Kidney (tissue), 14 donors: Measurements from ENCODE around the gene SPAAR. TPM values are rescaled to one million over a fixed set of nuclear protein-coding genes. Genes with fewer than 3 reads are reported as not detected.

Source experiments
- DNase-seq, 5 donors: peaks; one replicate each; pipeline ENCODE4 v3.0.0-alpha.2; 2013 to 2020
- FAIRE-seq: peaks from 2 replicates; lab custom pipeline; 2012; peaks lifted over from hg19 to GRCh38; lab: Jason Lieb, UNC
- H3K27ac ChIP-seq, 2 donors: one replicate each; pipeline ENCODE4 v1.7.0; 2013; ENCODE audit warnings: low read depth in 2 of 2, low read length in 2 of 2, inconsistent platforms in 1 of 2
- H3K27me3 ChIP-seq: one replicate; pipeline ENCODE4 v1.7.1; 2013; ENCODE audit warnings: low read length, inconsistent platforms; ENCODE audit not compliant: control insufficient read depth, insufficient read depth
- H3K36me3 ChIP-seq, 3 donors: one replicate each; pipeline versions ENCODE4 v1.7.0 to v1.7.1; 2013; ENCODE audit warnings: low read length in 3 of 3, control low read depth in 1 of 3, inconsistent platforms in 1 of 3; ENCODE audit not compliant: insufficient read depth in 3 of 3, control insufficient read depth in 2 of 3
- H3K4me1 ChIP-seq, 3 donors: one replicate each; pipeline versions ENCODE4 v1.7.0 to v1.7.1; 2013; ENCODE audit warnings: low read length in 3 of 3, inconsistent platforms in 1 of 3, low read depth in 1 of 3; ENCODE audit not compliant: control insufficient read depth in 2 of 3, insufficient read depth in 2 of 3
- H3K4me3 ChIP-seq, 3 donors: one replicate each; pipeline versions ENCODE4 v1.7.0 to v1.8.1; 2013; ENCODE audit warnings: low read length in 3 of 3, control low read depth in 1 of 3, inconsistent platforms in 1 of 3
- H3K9ac ChIP-seq, 3 donors: one replicate each; pipeline versions ENCODE4 v1.7.0 to v1.7.1; 2013; ENCODE audit warnings: low read length in 3 of 3, control low read depth in 1 of 3, inconsistent platforms in 1 of 3
- H3K9me3 ChIP-seq, 3 donors: one replicate each; pipeline versions ENCODE4 v1.7.0 to v1.7.1; 2013; ENCODE audit warnings: low read length in 3 of 3, control low read depth in 1 of 3, inconsistent platforms in 1 of 3; ENCODE audit not compliant: control insufficient read depth in 2 of 3, insufficient read depth in 1 of 3
- CTCF ChIP-seq: IDR thresholded peaks from 3 replicates; pipeline ENCODE4 v1.5.1; 2012; ENCODE audit warnings: mild to moderate bottlenecking, moderate library complexity, borderline replicate concordance; ENCODE audit not compliant: insufficient read depth; ENCODE audit errors: extremely low read depth
- intact Hi-C: fragments of 100-400 bp; cut with DNase I; formaldehyde crosslinking; loops from one replicate; pipeline ENCODE4 v1.11.1; 2022
- polyA plus RNA-seq: library from polyadenylated mRNA; stranded (reverse); fragments of 350-450 nt; fragmentation: Illumina TruSeq; extraction: RNeasy Lipid Tissue Mini Kit (QIAGEN cat#74804); gene quantifications from one replicate; pipeline ENCODE4 v1.2.3, GENCODE V29; 2014; ENCODE audit warnings: low read depth, low replicate concordance; ENCODE audit not compliant: insufficient read depth
- total RNA-seq: library from RNA; stranded (reverse); fragmentation: NEBNext Ultra II Directional; extraction: Animal tissue kit (Norgen Biotek cat#: 25700); gene quantifications from one replicate; pipeline ENCODE4 v1.2.1, GENCODE V29; 2021
- donor health status: control.
- donor health status: control.
- donor health status: control.
- donor health status: control.
- donor health status: control.
- donor health status: DM: yes; HTN: yes; CAD: no.
- donor health status: Normal renal cell carcinoma (clear cell type).

SPAAR gene
- total and polyA plus RNA-seq, 2 donors from 2014 or later: 3.2 to 5.3 TPM

DNA sequence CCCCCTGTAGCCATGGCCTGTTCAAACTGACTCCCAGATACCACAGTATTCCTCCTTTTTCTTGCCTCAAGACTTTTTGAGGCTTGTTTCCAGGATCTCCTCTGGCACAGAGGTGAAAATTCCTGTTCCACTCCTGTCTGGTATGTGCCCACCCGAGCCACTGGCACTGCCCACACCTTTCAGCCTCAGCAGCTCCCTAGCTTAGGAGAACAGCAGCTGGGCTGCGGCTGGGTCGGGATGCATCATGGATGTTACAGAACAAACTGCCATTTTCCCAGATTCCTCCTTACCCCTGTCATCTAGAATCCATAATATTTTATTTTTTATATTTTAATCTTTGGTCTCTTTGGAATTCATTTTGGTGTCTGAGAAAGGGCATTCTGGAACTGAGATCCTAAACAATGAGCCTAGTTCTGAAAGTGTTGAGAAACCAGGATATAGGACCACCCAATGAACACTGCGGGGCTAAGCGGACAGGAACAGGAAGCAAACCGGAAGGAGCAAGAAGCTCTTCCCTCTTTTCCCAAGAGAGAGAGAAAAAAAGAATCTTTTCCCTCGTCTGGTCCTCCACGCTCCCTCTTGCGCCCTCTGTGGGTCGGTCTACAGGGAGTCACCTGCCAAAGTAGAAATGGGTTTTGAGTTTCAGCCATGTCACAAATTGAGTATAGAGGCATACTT is 36.2 kb downstream of the SPAAR start:
- Histone ChIP-seq H3K27me3 (no peaks in the 10 kb centered on the region), H3K27ac (no peak overlapping the region), H3K9ac (no peak overlapping the region), H3K4me3 (peak overlapping the region in 2 of 3 donors; percentile 1 to 42), H3K4me1 (peaks cover 0 to 5% (median 4%) of the 10 kb centered on the region in 3 donors), H3K36me3 (no peaks in the 10 kb centered on the region), H3K9me3 (no peaks in the 10 kb centered on the region)
- peak; percentile 80 for TF ChIP-seq CTCF
- DNase-seq: peak; percentile 78 to 93 (median 89)
- intact Hi-C loops: no loop called here
- peak; percentile 29 for FAIRE-seq

DNA sequence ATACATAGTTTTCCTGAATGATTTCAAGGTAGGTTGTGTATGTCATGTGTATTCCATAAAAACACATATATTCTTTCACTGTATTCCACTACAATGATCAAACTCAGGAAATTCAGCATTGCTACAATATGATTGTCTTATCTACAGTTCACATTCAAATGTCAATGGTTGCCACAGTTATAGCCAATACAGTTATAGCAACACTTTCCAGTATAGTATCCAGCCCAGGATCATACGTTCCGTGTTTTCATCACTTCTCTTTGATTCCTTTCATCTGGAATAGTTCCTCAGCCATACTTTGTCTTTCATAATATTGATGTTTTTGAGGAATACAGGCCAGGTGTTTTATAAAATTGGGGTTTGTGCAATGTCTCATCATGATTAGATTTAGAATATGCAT is 39.2 kb downstream of the SPAAR start:
- Histone ChIP-seq H3K27me3 (peaks cover 2% of the 10 kb centered on the region), H3K4me3 (no peak overlapping the region), H3K9me3 (no peaks in the 10 kb centered on the region), H3K9ac (no peak overlapping the region), H3K36me3 (no peaks in the 10 kb centered on the region), H3K27ac (no peak overlapping the region), H3K4me1 (peaks cover 0 to 4% (median 3%) of the 10 kb centered on the region in 3 donors)
- DNase-seq (no peak), FAIRE-seq (no peak)
- intact Hi-C loops: no loop called here
- TF ChIP-seq CTCF: no peak

GRCh38 chr9:35948901-35949318 is 39.6 kb downstream of the SPAAR start:
- FAIRE-seq: no peak
- Histone ChIP-seq H3K27ac (no peak overlapping the region), H3K36me3 (no peaks in the 10 kb centered on the region), H3K27me3 (peaks cover 2% of the 10 kb centered on the region), H3K9me3 (no peaks in the 10 kb centered on the region), H3K4me3 (no peak overlapping the region), H3K9ac (no peak overlapping the region), H3K4me1 (peaks cover 0 to 4% (median 3%) of the 10 kb centered on the region in 3 donors)
- intact Hi-C loops: no loop called here
- TF ChIP-seq CTCF: no peak
- peak in 2 of 5 donors; percentile 36 to 49 for DNase-seq

DNA sequence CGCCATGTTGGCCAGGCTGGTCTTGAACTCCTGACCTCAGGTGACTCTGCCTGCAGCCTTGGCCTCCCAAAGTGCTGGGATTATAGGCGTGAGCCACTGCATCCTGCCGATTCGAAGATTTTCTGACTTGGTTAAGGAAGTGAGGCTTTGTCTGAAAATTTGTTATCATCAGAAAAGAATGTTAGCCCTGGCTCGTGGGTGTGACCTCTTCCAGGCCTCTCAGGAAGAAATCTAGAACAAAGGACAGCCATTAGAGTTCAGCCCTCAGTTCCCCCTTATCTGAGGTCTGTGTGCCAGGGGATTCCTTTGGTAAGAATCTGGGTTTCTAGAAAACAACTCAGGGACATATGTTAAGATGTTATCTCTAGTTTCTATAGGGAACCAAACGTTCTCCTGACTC is 42.4 kb downstream of the SPAAR start:
- H3K9me3 ChIP-seq: no peaks in the 10 kb centered on the region
- H3K9ac ChIP-seq: no peak overlapping the region
- DNase-seq (no peak), FAIRE-seq (no peak)
- no peak overlapping the region for H3K27ac ChIP-seq
- TF ChIP-seq CTCF: no peak
- no peaks in the 10 kb centered on the region for H3K36me3 ChIP-seq
- no peak overlapping the region for H3K4me3 ChIP-seq
- intact Hi-C loops: no loop called here
- H3K4me1 ChIP-seq: peaks cover 0 to 4% (median 0%) of the 10 kb centered on the region in 3 donors
- H3K27me3 ChIP-seq: peaks cover 2% of the 10 kb centered on the region
